GM12878 (cell line): ENCODE measurements around the gene CLSTN2. TPM values are rescaled to one million over a fixed set of nuclear protein-coding genes. Genes with fewer than 3 reads are reported as not detected.

Experiments
- ATAC-seq: fragments of 200-7000 bp; cut with Tn5 transposase; 3 replicates; pipeline ENCODE4 v1.9.1; 2020; ENCODE audit warnings: mild to moderate bottlenecking, moderate library complexity
- BruUV-seq: library from RNA; stranded (reverse); fragments of 400-500 nt; replicated peaks from 2 replicates; lab custom pipeline; 2021; lab: Mats Ljungman, UMichigan
- CTCF ChIA-PET: fragments of 300-600 bp; sonication (Branson Sonifier 250); formaldehyde crosslinking; extraction: SDS; loops from one replicate; lab custom pipeline; 2021; ENCODE audit warnings: inconsistent platforms; lab: Yijun Ruan, JAX
- POLR2A ChIA-PET: fragments of 350-600 bp; formaldehyde crosslinking; extraction: SDS; loops from one replicate; lab custom pipeline; 2021; ENCODE audit warnings: inconsistent platforms; lab: Charles Lee
- RAD21 ChIA-PET: fragments of 300-600 bp; sonication (Branson Sonifier 250); formaldehyde crosslinking; loops from one replicate; lab custom pipeline; 2023; ENCODE audit warnings: antibody characterized with exemption; ENCODE audit not compliant: unreplicated experiment; lab: Charles Lee
- SMC1A ChIA-PET: fragments of 300-600 bp; sonication (Branson Sonifier 250); formaldehyde crosslinking; loops from one replicate; lab custom pipeline; 2023; ENCODE audit not compliant: unreplicated experiment, uncharacterized antibody; lab: Charles Lee
- DNase-seq: peaks from one replicate; pipeline ENCODE4 v3.0.0-alpha.2; 2011; ENCODE audit warnings: low read depth, low spot score
- FAIRE-seq: peaks from 3 replicates; lab custom pipeline; 2011; peaks lifted over from hg19 to GRCh38; lab: Jason Lieb, UNC
- H2AFZ ChIP-seq: 2 replicates; pipeline ENCODE4 v1.6.0; 2011; ENCODE audit warnings: low read depth, low read length, control low read depth; ENCODE audit not compliant: control insufficient read depth
- H3K27ac ChIP-seq: 2 replicates; pipeline ENCODE4 v1.5.1; 2011; ENCODE audit warnings: control low read depth; ENCODE audit not compliant: control insufficient read depth, insufficient read depth
- H3K27me3 ChIP-seq, 2 experiments: replicated peaks in 1 of 2; 2 replicates each; pipeline versions ENCODE4 v1.6.0 to v1.6.1; 2011; ENCODE audit warnings: low read length in 1 of 2; ENCODE audit not compliant: control insufficient read depth in 2 of 2, insufficient read depth in 2 of 2
- H3K36me3 ChIP-seq, 2 experiments: 2 replicates each; pipeline ENCODE4 v1.5.1; 2011; ENCODE audit warnings: low read length in 1 of 2; ENCODE audit not compliant: control insufficient read depth in 2 of 2, insufficient read depth in 2 of 2
- H3K4me1 ChIP-seq: 2 replicates; pipeline ENCODE4 v1.6.1; 2011; ENCODE audit warnings: mild to moderate bottlenecking, low read length, moderate library complexity, mixed read lengths; ENCODE audit not compliant: control insufficient read depth, insufficient read depth
- H3K4me2 ChIP-seq: 2 replicates; pipeline ENCODE4 v1.6.0; 2011; ENCODE audit warnings: control low read depth; ENCODE audit not compliant: control insufficient read depth, insufficient read depth
- H3K4me3 ChIP-seq: fragments of 200-600 bp; sonication (generic); 2 replicates; pipeline ENCODE4 v1.5.1; 2016
- H3K79me2 ChIP-seq: 2 replicates; pipeline ENCODE4 v1.6.0; 2011; ENCODE audit warnings: low read length; ENCODE audit not compliant: control insufficient read depth, insufficient read depth
- H3K9ac ChIP-seq: 2 replicates; pipeline ENCODE4 v1.8.0; 2011; ENCODE audit warnings: low read length, control low read depth, mixed read lengths; ENCODE audit not compliant: control insufficient read depth, insufficient read depth
- H3K9me3 ChIP-seq: replicated peaks from 3 replicates; pipeline ENCODE4 v1.5.1; 2011; ENCODE audit warnings: mild to moderate bottlenecking, low read length; ENCODE audit not compliant: control insufficient read depth, insufficient read depth
- H4K20me1 ChIP-seq: 2 replicates; pipeline ENCODE4 v1.6.0; 2011; ENCODE audit not compliant: control insufficient read depth, insufficient read depth
- BHLHE40 ChIP-seq, 2 experiments: fragments of 450-650 bp in 1 of 2; IDR thresholded peaks; 2 replicates each; pipeline ENCODE4 v1.6.1; 2011 to 2017; ENCODE audit warnings: low read depth in 2 of 2, borderline replicate concordance in 1 of 2, improper control_type of control experiment in 1 of 2, low read length in 1 of 2, mild to moderate bottlenecking in 1 of 2
- CTCF ChIP-seq, 3 experiments: IDR thresholded peaks in 2 of 3; conservative IDR thresholded peaks in 1 of 3; 2 replicates each; pipeline ENCODE4 v1.5.1; 2011; ENCODE audit warnings: low read depth in 3 of 3, low read length in 3 of 3, mild to moderate bottlenecking in 3 of 3, control low read depth in 2 of 3, moderate library complexity in 2 of 3, inconsistent platforms in 1 of 3, mixed read lengths in 1 of 3; ENCODE audit not compliant: control insufficient read depth in 2 of 3, insufficient read depth in 1 of 3; ENCODE audit errors: extremely low read depth in 1 of 3
- FOXK2 ChIP-seq: fragments of 450-650 bp; IDR thresholded peaks from 2 replicates; pipeline ENCODE4 v1.6.1; 2017; ENCODE audit warnings: mild to moderate bottlenecking, moderate library complexity
- GATAD2B ChIP-seq: fragments of 450-650 bp; conservative IDR thresholded peaks from 2 replicates; pipeline ENCODE4 v1.6.1; 2017; ENCODE audit warnings: low read depth, mild to moderate bottlenecking, moderate library complexity
- JUND ChIP-seq: IDR thresholded peaks from 2 replicates; pipeline ENCODE4 v1.6.1; 2012; ENCODE audit warnings: low read depth, mild to moderate bottlenecking, low read length, improper control_type of control experiment, moderate library complexity
- MEF2B ChIP-seq: fragments of 450-650 bp; IDR thresholded peaks from 2 replicates; pipeline ENCODE4 v1.6.1; 2018; ENCODE audit warnings: mild to moderate bottlenecking, moderate library complexity; ENCODE audit not compliant: partially characterized antibody, poor library complexity, severe bottlenecking
- MTA3 ChIP-seq: IDR thresholded peaks from 2 replicates; pipeline ENCODE4 v1.6.1; 2012; ENCODE audit warnings: low read length, inconsistent platforms, borderline replicate concordance
- MXI1 ChIP-seq: fragments of 150-350 bp; IDR thresholded peaks from 2 replicates; pipeline ENCODE4 v1.6.1; 2011; ENCODE audit warnings: low read depth, mild to moderate bottlenecking, inconsistent platforms, low read length, improper control_type of control experiment
- NFXL1 ChIP-seq: fragments of 450-650 bp; IDR thresholded peaks from 2 replicates; pipeline ENCODE4 v1.6.1; 2017; ENCODE audit warnings: antibody characterized with exemption, mild to moderate bottlenecking, borderline replicate concordance
- RAD21 ChIP-seq: IDR thresholded peaks from 2 replicates; pipeline ENCODE4 v1.6.1; 2011; ENCODE audit warnings: mild to moderate bottlenecking, low read depth, low read length, moderate library complexity; ENCODE audit not compliant: insufficient read depth
- RBBP5 ChIP-seq: fragments of 200-600 bp; sonication (generic); conservative IDR thresholded peaks from 2 replicates; pipeline ENCODE4 v1.6.1; 2016
- SMC3 ChIP-seq: IDR thresholded peaks from 2 replicates; pipeline ENCODE4 v1.6.1; 2011; ENCODE audit warnings: low read length, improper control_type of control experiment, borderline replicate concordance
- TAF1 ChIP-seq: IDR thresholded peaks from 2 replicates; pipeline ENCODE4 v1.6.1; 2011; ENCODE audit warnings: mild to moderate bottlenecking, low read depth, low read length, borderline replicate concordance
- ZBTB33 ChIP-seq: fragments of 450-650 bp; IDR thresholded peaks from 2 replicates; pipeline ENCODE4 v1.6.1; 2017; ENCODE audit warnings: mild to moderate bottlenecking
- ZNF384 ChIP-seq: IDR thresholded peaks from 2 replicates; pipeline ENCODE4 v1.6.1; 2012; ENCODE audit warnings: low read depth, mild to moderate bottlenecking, low read length, improper control_type of control experiment, borderline replicate concordance
- WGBS: methylation state at CpG from one replicate; pipeline ENCODE4 v1.1.6; 2016; ENCODE audit warnings: low lambda C conversion rate; ENCODE audit not compliant: insufficient replicate concordance, insufficient coverage; ENCODE audit errors: missing lambda C conversion rate; 5-methylcytosine and 5-hydroxymethylcytosine counted together
- in situ Hi-C: fragments of 300-500 bp; cut with MboI; formaldehyde crosslinking; loops from 9 replicates; pipeline ENCODE4 v1.14.3; 2018; ENCODE audit warnings: mixed read lengths
- intact Hi-C: fragments of 100-400 bp; cut with micrococcal nuclease; formaldehyde crosslinking; loops from one replicate; pipeline ENCODE4 v1.14.2; 2022; ENCODE audit not compliant: unreplicated experiment
- polyA plus RNA-seq, 11 experiments: library from polyadenylated mRNA; depleted of rRNA in 4 of 11; unstranded in 6 of 11; stranded (reverse) in 5 of 11; fragments of >200 nt; fragmentation: Nextera tagmentation in 4 of 11; fragmentation: Illumina TruSeq in 1 of 11; extraction: Ambion mirVana in 4 of 11; extraction: Trizol in 1 of 11; gene quantifications; 1 replicate in 1 of 11; 2 replicates in 10 of 11; pipeline versions ENCODE4 v1.2.1 to v1.2.3, GENCODE V29; 2011 to 2016; ENCODE audit warnings: inconsistent platforms in 2 of 11, missing spikeins in 2 of 11, low read depth in 1 of 11
- total RNA-seq, 4 experiments: library from RNA; depleted of rRNA in 3 of 4; stranded (reverse); fragments of >200 nt in 3 of 4; fragmentation: Illumina TruSeq in 1 of 4; extraction: Trizol in 1 of 4; gene quantifications; 2 replicates each; pipeline versions ENCODE4 v1.2.1 to v1.2.3, GENCODE V29; 2013 to 2021

The CLSTN2 gene
- total and polyA plus RNA-seq, 10 of the 15 experiments (the other 5 are each of a cell fraction or from before 2014, with no cell fraction given) = under 0.01 to 0.10 (median under 0.01) TPM; not detected in 5

- H3K9me3 ChIP-seq = no peaks in the 10 kb centered on the region
- H3K9ac ChIP-seq = no peak overlapping the region
- H4K20me1 ChIP-seq = no peaks in the 10 kb centered on the region
- POLR2A ChIA-PET = no interaction called here
- peaks cover 7% of the 10 kb centered on the region in 2 experiments; a peak in 3 of 4 replicates for H3K27me3 ChIP-seq
- intact Hi-C loops = loop anchor here (1.0 to 10.0 kb wide), 3 partner anchors 280 to 927 kb away; no protein-coding TSS in a partner anchor
- no peaks in the 10 kb centered on the region for H3K79me2 ChIP-seq
- no TSS peak for BruUV-seq
- 26% methylated on average over 8 of the region's 8 CpGs for WGBS
- no peak for TF ChIP-seq TAF1
- TF ChIP-seq BHLHE40 (IDR thresholded peaks at IDR 0.05; ENCODE audit: borderline replicate concordance in 1 of 2, low read depth in 2 of 2, low read length in 1 of 2) = no peak
- no peak for TF ChIP-seq MXI1
- TF ChIP-seq ZBTB33 = no peak
- TF ChIP-seq NFXL1 = no peak
- TF ChIP-seq MTA3 = no peak
- peak; percentile 65 for TF ChIP-seq RAD21
- peak; percentile 58 to 73 (median 71) for TF ChIP-seq CTCF (IDR thresholded peaks at IDR 0.05 in 2 of 3, conservative IDR thresholded peaks at IDR 0.05 in 1 of 3; ENCODE audit: control insufficient read depth in 2 of 3, extremely low read depth in 1 of 3, insufficient read depth in 1 of 3, low read depth in 3 of 3, low read length in 3 of 3)
- no peak for TF ChIP-seq FOXK2
- TF ChIP-seq SMC3 = peak; percentile 53; the same call in 1 of the 2 replicates
- TF ChIP-seq GATAD2B = no peak
- TF ChIP-seq JUND = no peak
- TF ChIP-seq MEF2B = no peak
- TF ChIP-seq ZNF384 = peak; percentile 45; the same call in 1 of the 2 replicates
- TF ChIP-seq RBBP5 = no peak
- TF ChIP-seq, all 136 proteins: peak for 4
- peak; percentile 7 for FAIRE-seq
- ChIA-PET CTCF (interaction anchor here (0.5 to 2.5 kb wide), 20 partner anchors 8 to 927 kb away, joined by 3 to 14 read pairs (median 3); no protein-coding TSS in a partner anchor), RAD21 (interaction anchor here (1.0 to 1.1 kb wide), 2 partner anchors 191 to 194 kb away, joined by 3 to 4 read pairs; no protein-coding TSS in a partner anchor), SMC1A (interaction anchor here (0.6 to 2.1 kb wide), 9 partner anchors 8 to 1850 kb away, joined by 3 to 9 read pairs (median 4); no protein-coding TSS in a partner anchor)
- DNase-seq = no peak
- Histone ChIP-seq H3K4me2 (no peak overlapping the region), H3K27ac (no peak overlapping the region), H3K36me3 (no peaks in the 10 kb centered on the region), H2AFZ (no peak overlapping the region), H3K4me1 (no peaks in the 10 kb centered on the region), H3K4me3 (no peak overlapping the region)
- in situ Hi-C loops = loop anchor here (25.0 kb wide), 1 partner anchor 925 kb away; no protein-coding TSS in a partner anchor
- ATAC-seq = peak; percentile 47; the same call in 1 of the 3 replicates
Observed at GRCh38 chr3:139937674-139938279, 2.8 kb downstream of the CLSTN2 start.
